Loucy (cell line): Measurements from ENCODE around the gene C20orf204.

Experiments used
- EZH2phosphoT487 ChIP-seq: fragments of 200-600 bp; IDR thresholded peaks from 2 replicates; pipeline ENCODE4 v1.6.1; 2018; ENCODE audit warnings: antibody characterized with exemption, mild to moderate bottlenecking, moderate library complexity, borderline replicate concordance
- TF ChIP-seq, protein P1 (sequence below): fragments of 200-600 bp; sonication (generic); conservative IDR thresholded peaks from 2 replicates; pipeline ENCODE4 v1.5.1; 2014; ENCODE audit warnings: mild to moderate bottlenecking, antibody characterized with exemption, low read length

GRCh38 chr20:64033981-64034493 lies 1.9 kb upstream of the C20orf204 start:
- TF ChIP-seq, protein P1, sequence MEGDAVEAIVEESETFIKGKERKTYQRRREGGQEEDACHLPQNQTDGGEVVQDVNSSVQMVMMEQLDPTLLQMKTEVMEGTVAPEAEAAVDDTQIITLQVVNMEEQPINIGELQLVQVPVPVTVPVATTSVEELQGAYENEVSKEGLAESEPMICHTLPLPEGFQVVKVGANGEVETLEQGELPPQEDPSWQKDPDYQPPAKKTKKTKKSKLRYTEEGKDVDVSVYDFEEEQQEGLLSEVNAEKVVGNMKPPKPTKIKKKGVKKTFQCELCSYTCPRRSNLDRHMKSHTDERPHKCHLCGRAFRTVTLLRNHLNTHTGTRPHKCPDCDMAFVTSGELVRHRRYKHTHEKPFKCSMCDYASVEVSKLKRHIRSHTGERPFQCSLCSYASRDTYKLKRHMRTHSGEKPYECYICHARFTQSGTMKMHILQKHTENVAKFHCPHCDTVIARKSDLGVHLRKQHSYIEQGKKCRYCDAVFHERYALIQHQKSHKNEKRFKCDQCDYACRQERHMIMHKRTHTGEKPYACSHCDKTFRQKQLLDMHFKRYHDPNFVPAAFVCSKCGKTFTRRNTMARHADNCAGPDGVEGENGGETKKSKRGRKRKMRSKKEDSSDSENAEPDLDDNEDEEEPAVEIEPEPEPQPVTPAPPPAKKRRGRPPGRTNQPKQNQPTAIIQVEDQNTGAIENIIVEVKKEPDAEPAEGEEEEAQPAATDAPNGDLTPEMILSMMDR: no peak
- no peak for TF ChIP-seq EZH2phosphoT487
